ENCODE results near the gene METTL21A. TPM values are rescaled to one million over a fixed set of nuclear protein-coding genes. Genes with fewer than 3 reads are reported as not detected.

The METTL21A gene
- total and polyA plus RNA-seq, 4 donors: 10.3 to 19.8 (median 14.5) TPM

GRCh38 chr2:207616185-207616584 lies 9.0 kb downstream of the METTL21A start:
- peaks cover 0 to 11% (median 7%) of the 10 kb centered on the region in 4 donors for H3K36me3 ChIP-seq (ENCODE audit: control insufficient read depth in 4 of 4, insufficient read depth in 4 of 4, low read length in 4 of 4)
- no peak for DNase-seq
- no peak for ATAC-seq (ENCODE audit: insufficient read depth, low FRiP score)
- peaks cover 0 to 15% (median 6%) of the 10 kb centered on the region in 5 donors for H3K4me1 ChIP-seq (ENCODE audit: control insufficient read depth in 5 of 5, insufficient read depth in 5 of 5, low read length in 5 of 5)
- H3K4me3 ChIP-seq: no peak overlapping the region
- H3K27ac ChIP-seq (ENCODE audit: low read depth in 1 of 2, low read length in 1 of 2): no peak overlapping the region
- H3K9ac ChIP-seq (ENCODE audit: insufficient read depth in 1 of 2, low read length in 2 of 2): no peak overlapping the region
- WGBS, 2 donors: 87 to 94% methylated on average over 4 of the region's 4 CpGs
- TF ChIP-seq, protein P1, sequence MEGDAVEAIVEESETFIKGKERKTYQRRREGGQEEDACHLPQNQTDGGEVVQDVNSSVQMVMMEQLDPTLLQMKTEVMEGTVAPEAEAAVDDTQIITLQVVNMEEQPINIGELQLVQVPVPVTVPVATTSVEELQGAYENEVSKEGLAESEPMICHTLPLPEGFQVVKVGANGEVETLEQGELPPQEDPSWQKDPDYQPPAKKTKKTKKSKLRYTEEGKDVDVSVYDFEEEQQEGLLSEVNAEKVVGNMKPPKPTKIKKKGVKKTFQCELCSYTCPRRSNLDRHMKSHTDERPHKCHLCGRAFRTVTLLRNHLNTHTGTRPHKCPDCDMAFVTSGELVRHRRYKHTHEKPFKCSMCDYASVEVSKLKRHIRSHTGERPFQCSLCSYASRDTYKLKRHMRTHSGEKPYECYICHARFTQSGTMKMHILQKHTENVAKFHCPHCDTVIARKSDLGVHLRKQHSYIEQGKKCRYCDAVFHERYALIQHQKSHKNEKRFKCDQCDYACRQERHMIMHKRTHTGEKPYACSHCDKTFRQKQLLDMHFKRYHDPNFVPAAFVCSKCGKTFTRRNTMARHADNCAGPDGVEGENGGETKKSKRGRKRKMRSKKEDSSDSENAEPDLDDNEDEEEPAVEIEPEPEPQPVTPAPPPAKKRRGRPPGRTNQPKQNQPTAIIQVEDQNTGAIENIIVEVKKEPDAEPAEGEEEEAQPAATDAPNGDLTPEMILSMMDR (IDR thresholded peaks at IDR 0.05; ENCODE audit: control extremely low read depth, extremely low read depth): no peak
- no peaks in the 10 kb centered on the region for H3K27me3 ChIP-seq (ENCODE audit: control insufficient read depth in 3 of 3, insufficient read depth in 3 of 3, low read length in 2 of 3)
- no peaks in the 10 kb centered on the region for H3K9me3 ChIP-seq (ENCODE audit: control insufficient read depth in 4 of 4, insufficient read depth in 3 of 4, low read length in 3 of 4)

- TF ChIP-seq, protein P1 (IDR thresholded peaks at IDR 0.05; ENCODE audit: control extremely low read depth, extremely low read depth): no peak
- no peak overlapping the region for H3K9ac ChIP-seq (ENCODE audit: insufficient read depth in 1 of 2, low read length in 2 of 2)
- H3K27ac ChIP-seq (ENCODE audit: low read depth in 1 of 2, low read length in 1 of 2): no peak overlapping the region
- H3K36me3 ChIP-seq (ENCODE audit: control insufficient read depth in 4 of 4, insufficient read depth in 4 of 4, low read length in 4 of 4): peaks cover 0 to 10% (median 6%) of the 10 kb centered on the region in 4 donors
- no peaks in the 10 kb centered on the region for H3K27me3 ChIP-seq (ENCODE audit: control insufficient read depth in 3 of 3, insufficient read depth in 3 of 3, low read length in 2 of 3)
- WGBS, 2 donors: 97 to 98% methylated on average over 2 of the region's 2 CpGs
- no peaks in the 10 kb centered on the region for H3K9me3 ChIP-seq (ENCODE audit: control insufficient read depth in 4 of 4, insufficient read depth in 3 of 4, low read length in 3 of 4)
- peaks cover 0 to 15% (median 6%) of the 10 kb centered on the region in 5 donors for H3K4me1 ChIP-seq (ENCODE audit: control insufficient read depth in 5 of 5, insufficient read depth in 5 of 5, low read length in 5 of 5)
- H3K4me3 ChIP-seq: no peak overlapping the region
- ATAC-seq (ENCODE audit: insufficient read depth, low FRiP score) (no peak), DNase-seq (no peak)
These were observed 10.4 kb downstream of the METTL21A start for GRCh38 chr2:207614824-207615223.

DNA sequence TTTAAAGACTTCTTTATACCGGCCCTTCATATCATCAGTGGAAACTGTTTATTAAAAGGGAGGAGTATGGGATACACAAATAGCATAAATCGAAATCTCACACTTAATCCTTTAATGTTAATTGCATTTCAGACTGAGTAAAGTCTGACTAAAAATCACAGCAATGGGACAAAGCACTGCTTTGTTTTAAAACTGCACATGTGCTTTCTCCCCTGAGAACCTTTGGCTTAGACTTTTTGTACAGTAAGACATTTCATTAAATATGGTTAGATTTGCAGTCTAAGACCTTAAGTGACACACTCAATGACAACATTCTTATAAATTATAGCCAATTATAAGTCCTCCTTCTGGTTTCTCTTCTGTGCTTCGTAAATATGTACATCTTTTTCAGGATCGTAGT lies 12.5 kb downstream of the METTL21A start:
- peaks cover 0 to 10% (median 6%) of the 10 kb centered on the region in 5 donors for H3K4me1 ChIP-seq (ENCODE audit: control insufficient read depth in 5 of 5, insufficient read depth in 5 of 5, low read length in 5 of 5)
- TF ChIP-seq, protein P1 (IDR thresholded peaks at IDR 0.05; ENCODE audit: control extremely low read depth, extremely low read depth): no peak
- no peaks in the 10 kb centered on the region for H3K27me3 ChIP-seq (ENCODE audit: control insufficient read depth in 3 of 3, insufficient read depth in 3 of 3, low read length in 2 of 3)
- WGBS, 2 donors: 88 to 90% methylated on average over 4 of the region's 4 CpGs
- H3K4me3 ChIP-seq: no peak overlapping the region
- DNase-seq (no peak), ATAC-seq (ENCODE audit: insufficient read depth, low FRiP score) (no peak)
- no peaks in the 10 kb centered on the region for H3K9me3 ChIP-seq (ENCODE audit: control insufficient read depth in 4 of 4, insufficient read depth in 3 of 4, low read length in 3 of 4)
- H3K27ac ChIP-seq (ENCODE audit: low read depth in 1 of 2, low read length in 1 of 2): no peak overlapping the region
- H3K9ac ChIP-seq (ENCODE audit: insufficient read depth in 1 of 2, low read length in 2 of 2): no peak overlapping the region
- H3K36me3 ChIP-seq (ENCODE audit: control insufficient read depth in 4 of 4, insufficient read depth in 4 of 4, low read length in 4 of 4): peaks cover 0 to 8% (median 4%) of the 10 kb centered on the region in 4 donors

- ATAC-seq (ENCODE audit: insufficient read depth, low FRiP score) (no peak), DNase-seq (no peak)
- Histone ChIP-seq H3K27ac (ENCODE audit: low read depth in 1 of 2, low read length in 1 of 2) (no peak overlapping the region), H3K36me3 (ENCODE audit: control insufficient read depth in 4 of 4, insufficient read depth in 4 of 4, low read length in 4 of 4) (peaks cover 0 to 5% (median 2%) of the 10 kb centered on the region in 4 donors), H3K9me3 (ENCODE audit: control insufficient read depth in 4 of 4, insufficient read depth in 3 of 4, low read length in 3 of 4) (no peaks in the 10 kb centered on the region), H3K4me3 (no peak overlapping the region), H3K9ac (ENCODE audit: insufficient read depth in 1 of 2, low read length in 2 of 2) (no peak overlapping the region), H3K27me3 (ENCODE audit: control insufficient read depth in 3 of 3, insufficient read depth in 3 of 3, low read length in 2 of 3) (no peaks in the 10 kb centered on the region), H3K4me1 (ENCODE audit: control insufficient read depth in 5 of 5, insufficient read depth in 5 of 5, low read length in 5 of 5) (no peaks in the 10 kb centered on the region)
- 98 to 99% methylated on average over 5 of the region's 5 CpGs for WGBS, 2 donors
- TF ChIP-seq, protein P1 (IDR thresholded peaks at IDR 0.05; ENCODE audit: control extremely low read depth, extremely low read depth): no peak
These were observed 18.4 kb downstream of the METTL21A start for GRCh38 chr2:207606829-207607228.
